HG02885 (cell line): ENCODE data around the gene HFE.
A peak's percentile ranks its signal among the peaks of the same experiment; 100 is the strongest.
"Not testable (repeated sequence)": the region's sequence is repeated elsewhere in the genome, so short reads cannot be mapped to it uniquely, and the experiment has no call there.

Experiments
- ATAC-seq: cut with Tn5 transposase; IDR thresholded peaks from one replicate; pipeline ENCODE4 v1.9.1; 2021; ENCODE audit warnings: mild to moderate bottlenecking; ENCODE audit not compliant: unreplicated experiment, poor library complexity

HFE gene

GRCh38 chr6:26058477-26059033, 28.7 kb upstream of the HFE start:
- ATAC-seq = not testable (repeated sequence)

DNA sequence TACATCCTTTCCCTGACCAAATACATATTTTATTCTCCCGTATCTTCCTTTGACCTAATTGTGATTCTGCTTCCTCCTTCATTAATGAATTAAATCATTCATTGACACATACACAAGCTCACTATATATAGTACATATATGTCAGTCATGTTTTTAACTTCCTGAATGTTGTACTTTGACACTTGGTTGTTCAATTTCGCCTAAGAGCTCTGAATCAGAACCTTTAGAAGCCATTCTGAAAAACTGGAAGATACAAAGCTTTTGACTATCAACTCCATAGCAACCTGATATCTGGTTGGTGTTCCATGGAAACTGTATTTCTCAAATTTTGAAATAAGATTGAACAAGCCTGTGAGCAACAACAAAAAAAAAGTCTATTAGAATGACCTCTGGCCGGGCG, 27.3 kb upstream of the HFE start:
- no peak for ATAC-seq

GRCh38 chr6:26064619-26065257, 22.5 kb upstream of the HFE start:
- no peak for ATAC-seq

DNA sequence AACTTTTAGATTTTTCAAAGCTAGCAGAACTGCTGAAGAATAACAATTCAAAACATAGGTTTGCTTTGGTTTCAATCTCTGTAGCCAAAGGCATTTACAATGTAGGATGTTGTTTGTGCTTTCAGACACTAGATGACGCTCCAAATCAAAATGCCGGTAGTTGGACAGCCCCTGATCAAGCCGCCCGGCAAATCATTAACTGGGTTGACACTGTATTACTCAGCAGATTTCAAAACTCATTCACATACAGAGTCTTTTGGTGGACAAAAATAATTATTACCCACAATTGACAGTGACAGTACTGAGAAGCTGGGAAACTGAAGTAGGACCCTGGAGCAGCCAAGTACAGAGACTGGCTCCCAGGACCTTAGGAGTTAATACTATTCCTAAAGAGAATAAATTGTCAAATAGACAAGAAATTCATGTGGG, 21.3 kb upstream of the HFE start:
- ATAC-seq = peak; percentile 85

DNA sequence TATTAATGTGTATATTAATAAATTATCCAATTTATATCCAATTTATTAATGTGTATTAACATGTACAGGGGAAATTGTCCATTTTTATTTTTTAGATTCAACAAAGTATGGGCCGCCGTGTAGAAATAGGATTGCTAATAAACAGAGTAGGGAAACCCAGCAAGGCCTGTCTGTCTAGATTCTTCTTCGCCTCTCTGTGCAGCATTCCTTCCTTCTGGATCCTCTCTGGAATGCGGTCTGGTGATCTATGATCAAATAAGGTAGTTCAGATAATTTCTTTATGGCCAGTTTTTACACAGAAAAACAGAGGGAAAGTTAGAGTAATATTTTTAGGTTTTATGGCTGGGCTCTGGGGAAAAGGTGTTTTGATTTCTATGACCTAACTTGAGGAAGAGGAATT, 19.9 kb upstream of the HFE start:
- ATAC-seq = no peak

- no peak for ATAC-seq
These were observed 19.2 kb upstream of the HFE start for GRCh38 chr6:26068036-26068435.

DNA sequence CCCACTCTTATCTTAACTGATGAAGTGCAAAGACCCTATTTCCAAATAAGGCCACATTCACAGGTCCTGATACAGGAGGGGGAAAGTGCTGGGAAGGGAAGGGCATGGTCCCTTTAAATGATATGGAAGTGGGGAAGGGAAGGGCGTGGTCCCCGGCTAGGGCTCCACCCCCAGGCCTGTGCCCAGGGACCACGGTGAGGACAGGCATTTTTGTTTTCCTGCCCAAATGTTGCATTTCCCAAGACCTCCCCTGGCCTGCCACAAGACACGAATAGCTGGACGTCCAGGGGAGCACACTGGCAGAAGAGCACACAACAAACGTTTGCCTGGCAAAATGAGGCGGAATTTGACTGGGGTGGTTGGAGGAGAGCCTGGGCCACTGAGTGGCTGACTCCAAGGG, 16.1 kb upstream of the HFE start:
- no peak for ATAC-seq

- no peak for ATAC-seq
These were observed 12.0 kb upstream of the HFE start for GRCh38 chr6:26075063-26075717.

- ATAC-seq = not testable (repeated sequence)
These were observed 9.2 kb upstream of the HFE start for GRCh38 chr6:26078066-26078465.

- not testable (repeated sequence) for ATAC-seq
These were observed 6.1 kb upstream of the HFE start for GRCh38 chr6:26081096-26081495.

- no peak for ATAC-seq
These were observed 1.0 kb upstream of the HFE start for GRCh38 chr6:26086211-26086610.

GRCh38 chr6:26088344-26088743, 1.1 kb downstream of the HFE start:
- no peak for ATAC-seq

DNA sequence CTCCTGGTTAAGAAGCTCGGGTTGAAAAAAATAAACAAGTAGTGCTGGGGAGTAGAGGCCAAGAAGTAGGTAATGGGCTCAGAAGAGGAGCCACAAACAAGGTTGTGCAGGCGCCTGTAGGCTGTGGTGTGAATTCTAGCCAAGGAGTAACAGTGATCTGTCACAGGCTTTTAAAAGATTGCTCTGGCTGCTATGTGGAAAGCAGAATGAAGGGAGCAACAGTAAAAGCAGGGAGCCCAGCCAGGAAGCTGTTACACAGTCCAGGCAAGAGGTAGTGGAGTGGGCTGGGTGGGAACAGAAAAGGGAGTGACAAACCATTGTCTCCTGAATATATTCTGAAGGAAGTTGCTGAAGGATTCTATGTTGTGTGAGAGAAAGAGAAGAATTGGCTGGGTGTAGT, 2.0 kb downstream of the HFE start:
- no peak for ATAC-seq

- ATAC-seq = no peak
These were observed 5.2 kb downstream of the HFE start for GRCh38 chr6:26092443-26092842.

DNA sequence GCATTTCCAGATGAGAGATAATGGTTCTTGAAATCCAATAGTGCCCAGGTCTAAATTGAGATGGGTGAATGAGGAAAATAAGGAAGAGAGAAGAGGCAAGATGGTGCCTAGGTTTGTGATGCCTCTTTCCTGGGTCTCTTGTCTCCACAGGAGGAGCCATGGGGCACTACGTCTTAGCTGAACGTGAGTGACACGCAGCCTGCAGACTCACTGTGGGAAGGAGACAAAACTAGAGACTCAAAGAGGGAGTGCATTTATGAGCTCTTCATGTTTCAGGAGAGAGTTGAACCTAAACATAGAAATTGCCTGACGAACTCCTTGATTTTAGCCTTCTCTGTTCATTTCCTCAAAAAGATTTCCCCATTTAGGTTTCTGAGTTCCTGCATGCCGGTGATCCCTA, 6.8 kb downstream of the HFE start:
- ATAC-seq = no peak

- no peak for ATAC-seq
These were observed 10.1 kb downstream of the HFE start for GRCh38 chr6:26097268-26097875.

DNA sequence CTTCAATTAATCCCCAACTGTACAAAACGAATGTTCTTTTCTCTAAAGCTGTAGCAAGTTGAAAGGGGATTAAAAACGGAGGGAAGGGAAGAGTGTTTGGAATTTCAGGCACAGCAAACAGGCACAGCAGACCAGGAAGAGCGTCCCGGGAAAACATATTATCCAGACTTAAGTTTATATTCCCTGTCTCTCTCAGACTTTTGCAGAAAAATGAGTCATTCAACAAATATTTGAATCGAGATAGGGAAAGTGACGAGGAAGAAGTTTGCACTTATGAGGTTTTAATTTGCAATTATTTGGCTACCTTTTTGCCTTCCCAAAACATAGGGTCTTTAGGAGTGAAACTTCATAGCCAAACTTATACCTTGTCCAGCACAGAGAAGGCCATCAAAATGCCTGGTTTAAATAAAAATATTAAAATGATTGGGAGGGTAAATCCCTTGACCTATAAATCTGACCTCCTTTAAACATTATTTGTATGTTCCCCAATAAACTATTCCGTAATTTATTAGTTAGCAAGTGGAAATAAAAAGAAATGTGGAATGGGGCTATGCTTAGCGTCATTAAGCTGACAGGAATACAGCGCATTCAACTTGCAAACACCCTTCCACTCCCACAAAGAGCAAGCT, 16.0 kb downstream of the HFE start:
- ATAC-seq = peak; percentile 76

DNA sequence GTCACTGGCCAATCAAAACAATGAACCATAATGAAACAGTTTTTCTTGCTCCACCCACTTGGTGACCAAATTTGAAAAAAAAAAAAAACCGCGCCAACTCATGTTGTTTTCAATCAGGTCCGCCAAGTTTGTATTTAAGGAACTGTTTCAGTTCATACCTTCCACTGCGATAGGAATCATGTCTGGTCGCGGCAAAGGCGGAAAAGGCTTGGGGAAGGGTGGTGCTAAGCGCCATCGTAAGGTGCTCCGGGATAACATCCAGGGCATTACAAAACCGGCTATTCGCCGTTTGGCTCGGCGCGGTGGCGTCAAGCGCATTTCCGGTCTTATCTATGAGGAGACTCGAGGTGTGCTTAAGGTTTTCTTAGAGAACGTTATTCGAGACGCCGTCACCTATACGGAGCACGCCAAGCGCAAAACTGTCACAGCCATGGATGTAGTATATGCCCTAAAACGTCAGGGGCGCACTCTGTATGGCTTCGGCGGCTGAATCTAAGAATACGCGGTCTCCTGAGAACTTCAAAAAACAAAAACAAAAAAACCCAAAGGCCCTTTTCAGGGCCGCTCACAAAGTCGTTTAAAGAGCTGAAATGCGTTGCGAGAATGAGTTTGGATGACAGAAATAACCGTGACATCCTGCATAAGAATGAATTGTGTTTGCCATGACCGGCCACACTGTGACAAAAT, 16.7 kb downstream of the HFE start:
- peak; percentile 89 for ATAC-seq

DNA sequence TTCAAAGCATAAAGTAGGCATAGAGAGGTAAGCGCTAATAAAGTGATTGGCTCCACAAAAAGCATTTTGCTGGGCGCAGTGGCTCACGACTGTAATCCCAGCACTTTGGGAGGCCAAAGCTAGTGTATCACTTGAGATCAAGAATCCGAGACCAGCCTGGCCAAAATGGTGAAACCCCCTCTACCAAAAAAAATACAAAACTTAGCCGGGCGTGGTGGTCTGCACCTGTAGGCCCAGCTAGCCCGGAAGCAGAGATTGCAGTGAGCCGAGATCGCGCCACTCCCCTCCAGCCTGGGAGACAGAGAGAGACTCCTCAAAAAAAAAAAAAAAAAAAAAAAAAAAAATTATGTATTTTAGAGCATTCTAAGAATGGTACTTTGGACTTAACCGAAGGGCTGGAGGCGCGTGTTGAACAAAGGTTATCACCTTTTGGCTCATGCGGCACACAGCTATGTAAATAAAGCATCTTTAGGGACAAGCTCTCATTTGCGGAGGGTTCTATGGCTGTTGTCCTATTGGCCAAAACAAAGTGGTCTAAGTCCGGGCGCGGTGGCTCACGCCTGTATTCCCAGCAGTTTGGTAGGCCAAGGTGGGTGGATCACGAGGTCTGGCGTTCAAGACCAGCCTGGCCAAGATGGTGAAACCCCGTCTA, 17.4 kb downstream of the HFE start:
- ATAC-seq = peak; percentile 18

- no peak for ATAC-seq
These were observed 18.0 kb downstream of the HFE start for GRCh38 chr6:26105109-26105730.
